Thoracic aorta (tissue), 2 donors: ENCODE measurements around the gene PRSS56. TPM values are rescaled to one million over a fixed set of nuclear protein-coding genes. Genes with fewer than 3 reads are reported as not detected.

Experiments
- ATAC-seq: fragments of 150-250 bp; one replicate; pipeline ENCODE4 v1.8.0; 2017; ENCODE audit warnings: low read depth; ENCODE audit not compliant: insufficient number of reproducible peaks, low FRiP score
- DNase-seq: peaks from one replicate; pipeline ENCODE4 v3.0.0-alpha.2; 2020; ENCODE audit warnings: low spot score
- H3K27ac ChIP-seq, 2 donors: fragments of 200-600 bp; sonication (generic); 1 replicate in 1 of 2; 2 replicates in 1 of 2; pipeline ENCODE4 v1.5.1; 2016; ENCODE audit warnings: mild to moderate bottlenecking in 2 of 2, moderate library complexity in 2 of 2
- H3K27me3 ChIP-seq: fragments of 200-600 bp; sonication (generic); replicated peaks from 2 replicates; pipeline ENCODE4 v1.6.0; 2016; ENCODE audit warnings: mild to moderate bottlenecking; ENCODE audit not compliant: insufficient read depth
- H3K36me3 ChIP-seq: fragments of 200-600 bp; sonication (generic); one replicate; pipeline ENCODE4 v1.5.1; 2016
- H3K4me1 ChIP-seq, 2 donors: fragments of 200-600 bp; sonication (generic); 1 replicate in 1 of 2; 2 replicates in 1 of 2; pipeline versions ENCODE4 v1.5.1 to v1.6.0; 2016; ENCODE audit warnings: low read depth in 2 of 2, mild to moderate bottlenecking in 1 of 2; ENCODE audit not compliant: control insufficient read depth in 1 of 2
- H3K4me3 ChIP-seq: fragments of 200-600 bp; sonication (generic); 2 replicates; pipeline ENCODE4 v1.5.1; 2016; ENCODE audit warnings: mild to moderate bottlenecking
- H3K9me3 ChIP-seq: fragments of 200-600 bp; sonication (generic); 2 replicates; pipeline ENCODE4 v1.5.1; 2016
- CTCF ChIP-seq: fragments of 200-600 bp; sonication (generic); IDR thresholded peaks from one replicate; pipeline ENCODE4 v1.5.1; 2019; ENCODE audit warnings: antibody characterized with exemption
- total RNA-seq, 2 donors: library from RNA; depleted of rRNA; stranded (reverse); fragments of >200 nt; gene quantifications; one replicate each; pipeline versions ENCODE4 v1.1.0 to v1.2.3, GENCODE V29; 2016

Gene PRSS56
- total RNA-seq, 2 donors from 2014 or later: not detected

GRCh38 chr2:232482301-232483238 is 37.6 kb upstream of the PRSS56 start:
- Histone ChIP-seq H3K27ac (no peak overlapping the region), H3K9me3 (no peaks in the 10 kb centered on the region), H3K4me3 (no peak overlapping the region), H3K36me3 (no peaks in the 10 kb centered on the region), H3K4me1 (peaks cover 0 to 6% of the 10 kb centered on the region in 2 donors), H3K27me3 (peaks cover 3% of the 10 kb centered on the region)
- ATAC-seq (no peak), DNase-seq (no peak)
- no peak for TF ChIP-seq CTCF

- Histone ChIP-seq H3K9me3 (no peaks in the 10 kb centered on the region), H3K27me3 (peaks cover 3% of the 10 kb centered on the region), H3K4me3 (no peak overlapping the region), H3K36me3 (no peaks in the 10 kb centered on the region), H3K4me1 (peaks cover 0 to 6% of the 10 kb centered on the region in 2 donors), H3K27ac (no peak overlapping the region)
- ATAC-seq (no peak), DNase-seq (no peak)
- TF ChIP-seq CTCF: no peak
Measured at GRCh38 chr2:232483311-232483922, 36.8 kb upstream of the PRSS56 start.

GRCh38 chr2:232483923-232484627 is 36.1 kb upstream of the PRSS56 start:
- no peak for TF ChIP-seq CTCF
- no peak overlapping the region for H3K4me3 ChIP-seq
- DNase-seq: no peak
- no peaks in the 10 kb centered on the region for H3K9me3 ChIP-seq
- peaks cover 3% of the 10 kb centered on the region for H3K27me3 ChIP-seq
- ATAC-seq: no peak
- no peak overlapping the region for H3K27ac ChIP-seq
- no peaks in the 10 kb centered on the region for H3K36me3 ChIP-seq
- H3K4me1 ChIP-seq: peaks cover 0 to 6% of the 10 kb centered on the region in 2 donors

DNA sequence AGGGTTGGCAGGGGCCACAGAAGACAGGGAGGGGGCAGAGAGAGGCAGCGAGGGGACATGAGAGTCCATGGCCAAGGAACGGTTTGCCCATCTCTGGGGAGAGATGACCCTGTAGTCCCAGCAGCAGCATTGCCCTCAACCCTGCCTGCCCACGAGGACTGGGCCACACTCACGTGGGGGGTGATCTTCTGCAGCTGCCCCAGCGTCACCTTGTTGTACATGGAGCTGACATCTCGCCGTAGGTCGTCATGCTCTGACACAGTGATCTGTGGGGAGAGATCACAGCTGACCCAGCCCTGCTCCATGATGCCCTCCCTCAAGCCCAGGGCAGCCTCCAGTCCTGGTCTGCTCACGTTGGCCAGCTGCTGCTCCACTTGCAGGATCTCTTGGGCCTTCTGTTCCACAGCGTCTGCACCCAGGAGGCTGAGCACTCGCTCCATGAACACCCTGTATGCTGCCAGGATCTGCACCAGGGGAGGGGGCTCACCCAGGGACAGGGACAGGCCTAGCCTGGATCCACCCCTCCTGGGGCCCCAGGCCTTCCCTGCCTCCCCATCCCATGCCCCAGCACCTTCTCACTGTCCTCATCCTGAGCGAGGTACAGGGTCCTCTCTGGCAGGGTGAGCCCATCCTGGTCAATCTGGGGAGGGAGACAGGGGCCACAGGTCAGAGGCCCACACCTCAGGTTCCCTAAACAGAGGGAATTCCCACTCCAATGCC is 35.4 kb upstream of the PRSS56 start:
- no peak overlapping the region for H3K27ac ChIP-seq
- no peaks in the 10 kb centered on the region for H3K36me3 ChIP-seq
- ATAC-seq (no peak), DNase-seq (no peak)
- peaks cover 0 to 6% of the 10 kb centered on the region in 2 donors for H3K4me1 ChIP-seq
- no peaks in the 10 kb centered on the region for H3K9me3 ChIP-seq
- peaks cover 3% of the 10 kb centered on the region for H3K27me3 ChIP-seq
- H3K4me3 ChIP-seq: no peak overlapping the region
- TF ChIP-seq CTCF: no peak
